NCI-H1105 (cell line): Measurements from ENCODE around the gene PRKN.
A peak's percentile ranks its signal among the peaks of the same experiment; 100 is the strongest.

Experiments
- DNase-seq: peaks from one replicate; lab custom pipeline; 2025; lab: John Stamatoyannopoulos, UW

Gene PRKN

GRCh38 chr6:162615016-162615705 is 112.4 kb downstream of the PRKN start:
- DNase-seq, result no peak

DNA sequence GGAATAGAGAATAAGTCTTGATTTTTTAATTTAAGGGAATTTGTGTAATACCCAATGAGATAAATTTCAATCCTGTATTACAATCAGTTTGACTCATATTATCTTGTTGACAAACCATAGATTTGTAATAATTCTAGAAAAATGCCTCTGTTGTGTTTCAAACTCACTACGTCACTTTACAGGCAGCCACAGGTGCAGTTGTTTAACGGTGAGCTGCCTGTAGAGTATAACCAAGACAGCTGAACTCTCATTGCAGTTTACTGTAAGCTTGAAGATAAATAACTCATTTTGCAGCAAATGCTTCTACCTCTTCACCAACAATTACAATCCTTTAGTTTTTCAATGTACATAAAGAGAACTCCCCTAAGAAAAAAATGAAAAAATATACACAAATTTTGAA is 114.3 kb downstream of the PRKN start:
- no peak for DNase-seq

GRCh38 chr6:162612613-162613012 is 115.0 kb downstream of the PRKN start:
- DNase-seq, result no peak

- DNase-seq, result no peak
Observed at GRCh38 chr6:162610351-162610750, 117.2 kb downstream of the PRKN start.

DNA sequence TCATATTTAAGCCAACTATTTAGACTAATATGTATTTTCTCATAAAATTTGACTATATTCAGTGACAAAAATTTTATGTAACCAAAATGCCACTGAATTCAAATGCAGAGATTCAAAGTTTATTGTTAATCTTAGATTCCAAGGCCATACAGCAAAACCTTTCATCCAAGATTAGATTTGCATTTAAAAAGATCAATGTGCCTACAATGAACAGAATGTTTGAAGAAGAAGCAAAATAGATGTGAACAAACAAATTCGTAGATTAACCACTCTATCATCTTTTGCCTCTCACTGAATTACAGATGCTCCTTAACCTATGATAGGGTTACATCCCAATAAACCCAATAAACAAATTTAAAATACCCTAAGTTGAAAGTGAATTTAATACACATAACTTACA is 121.7 kb downstream of the PRKN start:
- no peak for DNase-seq

DNA sequence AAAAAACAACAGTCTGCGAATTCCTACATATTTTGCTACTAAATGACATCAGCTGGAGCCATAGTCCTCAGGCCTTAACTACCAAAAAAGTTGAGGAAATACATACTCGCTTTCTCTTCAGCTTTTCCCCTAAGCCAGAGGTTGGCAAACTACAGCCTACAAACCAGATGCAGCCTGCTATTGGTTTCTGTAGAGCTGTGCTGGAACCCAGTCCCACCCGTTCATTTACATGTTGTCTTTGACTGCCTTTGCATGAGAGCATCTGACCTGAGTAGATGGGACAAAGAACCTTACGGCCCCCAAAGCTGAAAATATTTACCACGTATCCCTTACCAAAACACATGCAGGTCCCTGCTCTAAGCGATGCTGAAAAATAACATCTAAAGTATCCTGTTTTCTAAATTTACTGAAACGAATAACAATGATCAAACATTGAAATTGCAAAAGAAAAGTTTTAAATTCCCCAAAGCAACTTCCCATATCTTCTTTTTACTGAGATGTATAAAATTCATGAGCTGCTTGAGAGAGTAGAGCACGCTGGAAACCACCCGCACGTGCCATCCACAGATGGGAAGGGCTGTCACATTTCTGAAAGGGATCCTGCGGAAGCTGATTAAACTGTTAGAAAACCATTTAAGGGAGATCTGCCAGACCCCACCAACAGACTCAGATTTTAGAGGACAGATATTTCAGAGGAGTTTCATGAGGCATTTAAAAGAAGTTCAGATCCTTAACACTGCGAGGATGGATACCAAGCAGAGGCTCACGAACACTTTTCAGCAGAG is 124.1 kb downstream of the PRKN start:
- DNase-seq, result no peak

- DNase-seq, result no peak
Observed at GRCh38 chr6:162602759-162603158, 124.8 kb downstream of the PRKN start.

DNA sequence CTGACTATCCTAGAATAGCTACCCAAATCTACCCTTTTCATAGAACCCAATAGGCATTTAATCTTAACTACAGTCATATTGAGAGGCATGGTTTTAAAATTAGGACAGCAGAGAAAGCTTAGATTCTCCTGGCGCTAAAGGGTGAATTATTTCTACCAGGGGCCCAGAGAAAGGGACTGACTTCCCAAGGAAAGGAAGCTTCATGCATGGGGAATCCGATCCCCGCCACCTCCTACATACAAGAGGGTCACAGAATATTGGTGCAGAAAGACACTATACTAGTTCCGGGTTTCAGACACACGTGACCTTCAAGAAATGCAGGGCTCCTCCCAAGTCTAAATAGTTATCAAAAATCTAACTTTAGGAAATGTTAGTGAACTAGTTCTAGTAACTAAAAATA is 130.9 kb downstream of the PRKN start:
- no peak for DNase-seq

DNA sequence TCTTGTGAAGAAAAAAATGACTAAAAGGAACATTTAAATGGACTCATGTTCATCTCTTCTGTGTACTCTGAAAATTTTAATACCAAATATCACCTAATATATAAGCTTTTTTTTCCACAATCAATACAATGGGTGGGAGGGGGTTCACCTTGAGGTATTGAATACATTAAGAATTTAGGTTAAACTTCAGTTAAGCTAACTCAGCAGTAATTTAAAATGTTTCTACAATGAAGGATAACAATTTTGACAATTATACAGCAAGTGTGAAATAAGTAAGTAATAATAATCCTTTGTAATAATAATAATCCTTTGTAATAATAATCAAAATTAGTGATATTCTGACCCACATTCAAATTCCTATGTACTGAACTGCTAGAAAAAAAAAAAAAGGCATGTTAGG is 136.0 kb downstream of the PRKN start:
- no peak for DNase-seq

DNA sequence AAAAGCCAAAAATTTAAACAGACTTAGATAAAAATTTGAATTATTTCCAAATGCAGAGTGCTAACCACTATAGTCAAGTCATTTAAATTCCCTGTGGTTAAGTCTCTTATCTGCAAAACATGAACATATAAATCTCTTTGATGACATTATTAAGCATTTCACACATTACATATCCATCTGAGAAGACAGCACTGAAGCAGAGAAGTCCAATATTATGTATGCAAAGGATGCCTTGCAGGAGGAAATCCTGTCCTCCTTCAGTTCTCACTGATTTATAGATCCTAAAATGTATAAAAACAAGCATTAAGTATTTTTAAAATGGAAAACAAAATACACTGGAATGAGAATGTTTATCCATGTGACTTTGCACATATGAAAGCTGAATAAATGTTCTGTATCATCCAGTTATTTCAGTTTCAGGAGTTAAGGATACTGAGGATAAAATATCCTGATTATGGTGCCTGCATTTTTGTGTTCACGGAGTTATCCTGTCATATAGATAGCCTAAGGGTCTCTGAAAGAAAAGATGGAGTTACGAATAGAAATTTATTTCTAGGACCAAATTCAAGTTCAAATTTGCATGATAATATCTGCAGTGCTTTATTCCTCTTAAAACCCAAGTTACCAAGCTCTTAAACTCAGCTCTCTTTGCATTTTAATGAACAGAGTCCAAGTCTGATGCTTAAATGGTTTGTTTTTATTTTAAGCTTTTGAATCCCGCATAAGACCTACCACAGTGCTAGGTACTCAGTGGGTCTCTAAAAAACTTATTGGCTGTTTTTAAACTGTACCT is 145.4 kb downstream of the PRKN start:
- no peak for DNase-seq

GRCh38 chr6:162580619-162581018 is 146.9 kb downstream of the PRKN start:
- no peak for DNase-seq

DNA sequence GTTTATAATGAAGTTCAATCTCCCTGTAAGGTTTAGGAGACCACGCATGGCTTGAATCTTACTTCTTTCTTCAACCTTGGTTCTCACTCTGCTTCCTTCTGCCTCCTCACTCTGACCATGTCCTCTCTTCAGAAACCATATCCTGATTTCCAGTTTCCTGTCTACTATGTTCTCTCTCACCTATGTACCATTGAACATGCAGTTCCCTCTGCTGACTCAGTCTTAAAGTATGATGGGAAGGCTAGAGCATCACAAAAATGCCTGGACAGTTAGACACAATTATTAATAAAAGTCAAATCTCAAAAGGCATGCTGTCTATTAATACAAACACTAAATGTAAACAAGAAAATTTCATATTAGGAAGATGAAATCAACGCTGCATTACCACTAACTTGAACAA is 151.6 kb downstream of the PRKN start:
- no peak for DNase-seq

GRCh38 chr6:162572240-162572639 is 155.3 kb downstream of the PRKN start:
- DNase-seq, result no peak

DNA sequence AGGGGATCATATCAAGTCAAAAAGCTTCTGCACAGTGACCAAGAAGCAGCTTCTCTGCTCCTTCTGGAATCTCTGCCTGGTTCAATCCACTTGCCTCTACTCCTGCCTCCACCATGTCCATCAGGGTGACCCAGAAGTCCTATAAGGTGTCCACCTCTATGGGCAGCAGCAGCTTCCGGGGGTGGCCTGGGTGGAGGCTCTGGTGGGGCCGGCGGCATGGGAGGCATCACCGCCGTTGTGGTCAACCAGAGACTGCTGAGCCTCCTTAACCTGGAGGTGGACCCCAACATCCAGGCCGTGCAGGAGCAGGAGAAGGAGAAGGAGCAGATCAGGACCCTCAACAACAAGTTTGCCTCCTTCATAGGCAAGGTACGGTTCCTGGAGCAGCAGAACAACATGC is 159.3 kb downstream of the PRKN start:
- no peak for DNase-seq

DNA sequence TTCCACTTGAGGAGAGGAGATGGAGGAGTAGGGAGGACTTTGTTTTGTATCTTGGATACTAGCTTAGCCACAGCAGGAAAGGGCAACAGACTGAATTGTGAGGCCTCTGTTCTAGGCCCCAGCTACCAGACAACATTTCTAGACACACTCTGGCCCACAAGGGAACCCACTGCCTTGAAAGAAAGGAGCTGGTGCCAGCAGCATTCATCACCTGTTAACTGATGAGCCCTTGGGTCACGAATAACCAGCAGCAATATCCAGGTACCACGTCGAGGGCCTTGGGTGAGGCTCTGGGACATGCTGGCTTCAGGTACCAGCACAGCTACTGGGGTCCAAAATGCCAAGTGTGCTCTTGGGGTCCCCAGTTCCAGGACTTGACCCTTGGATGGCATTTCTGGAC is 165.5 kb downstream of the PRKN start:
- DNase-seq, result no peak

DNA sequence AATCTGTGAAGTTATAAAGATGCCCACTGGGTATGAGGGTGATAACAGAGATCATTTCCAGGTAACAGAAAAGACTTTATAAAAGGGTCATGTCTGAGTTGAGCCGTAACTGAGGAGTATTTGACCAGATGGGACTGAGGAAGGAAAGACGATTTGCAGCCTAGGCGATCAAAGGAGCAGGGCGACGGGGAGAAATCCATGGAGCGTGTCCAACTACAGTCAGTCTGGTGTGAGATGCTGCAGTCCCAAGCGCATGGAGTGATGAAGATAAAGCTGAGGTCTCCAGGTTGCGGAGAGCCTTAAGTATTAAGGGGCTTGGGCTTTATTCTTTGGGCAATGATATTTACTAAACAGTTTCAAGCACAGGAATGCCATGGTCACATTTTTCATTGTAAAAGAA is 166.7 kb downstream of the PRKN start:
- no peak for DNase-seq

DNA sequence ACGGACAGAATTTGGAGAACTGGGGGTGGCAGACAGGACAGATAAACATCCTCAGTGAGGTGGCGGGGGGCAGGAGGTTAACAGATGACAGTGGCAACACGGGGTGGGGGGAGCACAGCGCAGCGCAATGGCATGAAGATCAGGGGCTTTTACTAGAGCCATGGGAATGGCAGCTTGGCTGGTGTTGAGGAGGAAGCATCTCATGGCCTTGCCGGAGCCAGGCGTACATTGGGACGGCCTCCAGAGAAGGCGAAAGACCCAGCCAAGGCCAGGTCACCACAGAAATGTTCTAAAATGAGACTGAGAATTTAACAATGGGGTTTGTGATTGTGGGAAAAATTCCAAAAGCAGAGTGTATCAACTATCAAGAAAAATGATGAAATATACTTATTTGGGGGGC is 173.0 kb downstream of the PRKN start:
- no peak for DNase-seq

DNA sequence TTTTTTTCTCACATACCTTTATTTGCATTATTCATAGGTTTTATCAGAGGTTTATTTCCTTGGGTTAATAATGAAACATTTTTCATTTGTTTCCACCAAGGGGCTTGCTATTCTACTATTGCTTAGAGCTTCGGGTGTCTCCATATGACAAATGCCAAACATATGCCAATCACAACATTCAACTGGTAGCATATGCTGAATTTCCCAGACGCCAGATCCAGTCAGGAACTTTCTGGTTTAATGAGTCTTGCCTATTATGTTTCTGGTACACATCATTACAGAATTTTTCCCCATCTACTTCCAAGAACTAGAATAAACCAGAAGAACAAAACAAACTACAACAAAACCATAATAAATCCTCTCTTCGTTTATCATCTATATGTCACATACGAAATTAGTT is 180.7 kb downstream of the PRKN start:
- DNase-seq, result no peak

- DNase-seq, result no peak
Observed at GRCh38 chr6:162543221-162543620, 184.3 kb downstream of the PRKN start.

DNA sequence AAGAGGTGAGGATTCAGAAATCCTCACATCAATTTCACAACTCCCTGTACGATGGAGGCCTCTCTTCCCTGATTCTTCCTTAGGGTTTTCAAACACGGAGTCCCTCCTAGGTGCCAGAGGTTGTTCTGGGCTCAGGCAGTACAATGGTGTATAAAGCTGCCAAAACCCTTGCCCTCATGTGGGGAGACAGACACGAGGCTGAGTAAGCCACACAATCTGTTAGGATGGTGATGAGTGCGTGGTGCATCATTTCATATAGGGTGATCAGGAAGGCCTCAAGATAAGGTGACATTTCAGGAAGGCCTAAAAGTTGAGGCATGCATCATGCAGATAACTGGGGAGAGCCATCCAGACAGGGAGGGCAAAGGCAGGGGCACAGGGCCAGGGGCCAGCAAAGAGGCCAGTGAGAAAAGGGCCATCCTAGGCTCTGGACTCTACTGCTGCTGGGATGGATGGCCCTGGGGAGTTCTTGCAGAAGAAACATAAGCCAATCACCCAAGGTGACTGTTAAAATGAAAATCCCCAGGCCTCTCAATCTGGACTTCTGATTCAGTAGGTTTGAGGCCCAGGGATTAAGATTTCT is 186.5 kb downstream of the PRKN start:
- DNase-seq, result no peak

GRCh38 chr6:162539321-162539720 is 188.2 kb downstream of the PRKN start:
- DNase-seq, result no peak

DNA sequence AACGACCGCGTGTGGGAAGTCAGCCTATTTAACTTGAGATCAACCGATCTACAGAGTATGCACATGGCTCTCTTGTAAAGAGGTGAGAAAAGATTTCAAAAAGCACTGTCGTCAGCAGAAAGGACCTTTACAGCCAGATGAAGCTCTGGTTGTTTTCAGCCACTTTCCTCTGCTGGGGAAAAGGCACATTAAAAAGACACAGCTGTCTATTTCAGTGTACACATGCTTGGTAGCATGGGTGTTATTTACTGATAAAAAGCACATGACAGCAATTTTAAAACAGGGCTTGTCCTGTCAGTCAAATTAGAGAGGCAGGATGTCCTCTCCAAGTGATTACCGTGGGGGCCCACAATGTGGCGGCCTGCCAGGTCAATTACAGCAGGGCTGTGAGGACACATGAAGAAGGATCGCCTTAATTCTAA is 188.9 kb downstream of the PRKN start:
- DNase-seq, result peak; percentile 93

GRCh38 chr6:162533009-162533400 is 194.6 kb downstream of the PRKN start:
- no peak for DNase-seq
